MM.1S (cell line): ENCODE data around the gene FSIP1.

Experiments used
- DNase-seq: peaks from one replicate; pipeline ENCODE4 v3.0.0-alpha.2; 2015
- H2AFZ ChIP-seq: fragments of 300-600 bp; sonication (generic); 2 replicates; pipeline ENCODE4 v1.6.0; 2016; ENCODE audit warnings: antibody characterized with exemption, low read length
- H3F3A ChIP-seq: fragments of 300-600 bp; sonication (generic); 2 replicates; pipeline ENCODE4 v1.6.1; 2016; ENCODE audit warnings: mild to moderate bottlenecking, antibody characterized with exemption, low read length, moderate library complexity, mixed read lengths; ENCODE audit not compliant: insufficient read depth
- H3K27ac ChIP-seq: fragments of 300-600 bp; sonication (generic); 2 replicates; pipeline ENCODE4 v1.5.1; 2016; ENCODE audit warnings: mild to moderate bottlenecking, low read length
- H3K27me3 ChIP-seq: fragments of 300-600 bp; sonication (generic); replicated peaks from 2 replicates; pipeline ENCODE4 v1.6.0; 2016; ENCODE audit warnings: low read length; ENCODE audit not compliant: insufficient read depth
- H3K36me3 ChIP-seq: fragments of 300-600 bp; sonication (generic); replicated peaks from 2 replicates; pipeline ENCODE4 v1.6.1; 2016; ENCODE audit warnings: mild to moderate bottlenecking, low read length, mixed read lengths; ENCODE audit not compliant: insufficient read depth
- H3K4me1 ChIP-seq: fragments of 300-600 bp; sonication (generic); 2 replicates; pipeline ENCODE4 v1.6.1; 2016; ENCODE audit warnings: low read length, mixed read lengths
- H3K4me2 ChIP-seq: fragments of 300-600 bp; sonication (generic); 2 replicates; pipeline ENCODE4 v1.6.0; 2016; ENCODE audit warnings: low read depth, low read length
- H3K4me3 ChIP-seq: fragments of 300-600 bp; sonication (generic); 2 replicates; pipeline ENCODE4 v1.5.1; 2016; ENCODE audit warnings: low read length, mixed read lengths
- H3K79me2 ChIP-seq: fragments of 300-600 bp; sonication (generic); 2 replicates; pipeline ENCODE4 v1.6.1; 2016; ENCODE audit warnings: mixed run types, low read length, mixed read lengths
- H3K9ac ChIP-seq: fragments of 300-600 bp; sonication (generic); 2 replicates; pipeline ENCODE4 v1.6.1; 2016; ENCODE audit warnings: low read length, mixed read lengths
- H3K9me2 ChIP-seq: fragments of 300-600 bp; sonication (generic); replicated peaks from 2 replicates; pipeline ENCODE4 v1.6.1; 2016; ENCODE audit warnings: mild to moderate bottlenecking, low read length, mixed read lengths; ENCODE audit not compliant: insufficient read depth
- H3K9me3 ChIP-seq: fragments of 300-600 bp; sonication (generic); replicated peaks from 2 replicates; pipeline ENCODE4 v1.6.1; 2016; ENCODE audit warnings: mild to moderate bottlenecking, low read length, mixed read lengths; ENCODE audit not compliant: insufficient read depth
- H4K20me1 ChIP-seq: fragments of 300-600 bp; sonication (generic); 2 replicates; pipeline ENCODE4 v1.6.1; 2016; ENCODE audit warnings: mild to moderate bottlenecking, low read length, moderate library complexity, mixed read lengths; ENCODE audit not compliant: insufficient read depth
- CTCF ChIP-seq: fragments of 300-600 bp; sonication (generic); IDR thresholded peaks from 2 replicates; pipeline ENCODE4 v1.5.1; 2016; ENCODE audit warnings: antibody characterized with exemption, low read length, mixed read lengths
- EZH2 ChIP-seq: fragments of 300-600 bp; sonication (generic); optimal IDR thresholded peaks from 2 replicates; pipeline ENCODE3; 2017; ENCODE audit warnings: low read depth, mild to moderate bottlenecking, antibody characterized with exemption, low read length, mixed read lengths
- EZH2phosphoT487 ChIP-seq: fragments of 300-600 bp; sonication (generic); IDR thresholded peaks from 2 replicates; pipeline ENCODE4 v1.6.1; 2018; ENCODE audit warnings: antibody characterized with exemption, low read length

Gene FSIP1

GRCh38 chr15:39761006-39761405, 21.6 kb downstream of the FSIP1 start:
- Histone ChIP-seq H3K36me3 (no peaks in the 10 kb centered on the region), H2AFZ (no peak overlapping the region), H3K4me2 (no peak overlapping the region), H3F3A (no peaks in the 10 kb centered on the region), H3K9ac (no peak overlapping the region), H3K4me1 (no peaks in the 10 kb centered on the region), H3K4me3 (no peak overlapping the region), H3K79me2 (no peaks in the 10 kb centered on the region), H3K27me3 (no peaks in the 10 kb centered on the region), H3K27ac (no peak overlapping the region), H3K9me2 (no peaks in the 10 kb centered on the region), H3K9me3 (no peaks in the 10 kb centered on the region), H4K20me1 (no peaks in the 10 kb centered on the region)
- DNase-seq = no peak
- TF ChIP-seq CTCF (no peak), EZH2 (no peak), EZH2phosphoT487 (no peak)

- H3K9me3 ChIP-seq = no peaks in the 10 kb centered on the region
- H3K4me3 ChIP-seq = no peak overlapping the region
- H3K79me2 ChIP-seq = no peaks in the 10 kb centered on the region
- DNase-seq = peak; percentile 66
- TF ChIP-seq CTCF (peak; percentile 61), EZH2phosphoT487 (no peak)
- no peak overlapping the region for H2AFZ ChIP-seq
- no peaks in the 10 kb centered on the region for H3K36me3 ChIP-seq
- H4K20me1 ChIP-seq = no peaks in the 10 kb centered on the region
- H3K9ac ChIP-seq = no peak overlapping the region
- H3K9me2 ChIP-seq = no peaks in the 10 kb centered on the region
- no peak overlapping the region for H3K4me2 ChIP-seq
- H3K27me3 ChIP-seq = no peaks in the 10 kb centered on the region
- no peaks in the 10 kb centered on the region for H3F3A ChIP-seq
- H3K4me1 ChIP-seq = no peaks in the 10 kb centered on the region
- no peak overlapping the region for H3K27ac ChIP-seq
Observed at GRCh38 chr15:39756806-39757522, 25.7 kb downstream of the FSIP1 start.

GRCh38 chr15:39752991-39753390, 29.6 kb downstream of the FSIP1 start:
- Histone ChIP-seq H3K79me2 (no peaks in the 10 kb centered on the region), H3K27me3 (no peaks in the 10 kb centered on the region), H3K27ac (no peak overlapping the region), H3K9me2 (no peaks in the 10 kb centered on the region), H4K20me1 (no peaks in the 10 kb centered on the region), H3K9ac (no peak overlapping the region), H3K9me3 (no peaks in the 10 kb centered on the region), H3F3A (no peaks in the 10 kb centered on the region), H3K4me3 (no peak overlapping the region), H2AFZ (no peak overlapping the region), H3K36me3 (no peaks in the 10 kb centered on the region), H3K4me1 (no peaks in the 10 kb centered on the region), H3K4me2 (no peak overlapping the region)
- no peak for TF ChIP-seq EZH2phosphoT487
- TF ChIP-seq CTCF = no peak
- no peak for TF ChIP-seq EZH2
- no peak for DNase-seq
